Measurements from ENCODE around the gene ZNF236.

Gene ZNF236

DNA sequence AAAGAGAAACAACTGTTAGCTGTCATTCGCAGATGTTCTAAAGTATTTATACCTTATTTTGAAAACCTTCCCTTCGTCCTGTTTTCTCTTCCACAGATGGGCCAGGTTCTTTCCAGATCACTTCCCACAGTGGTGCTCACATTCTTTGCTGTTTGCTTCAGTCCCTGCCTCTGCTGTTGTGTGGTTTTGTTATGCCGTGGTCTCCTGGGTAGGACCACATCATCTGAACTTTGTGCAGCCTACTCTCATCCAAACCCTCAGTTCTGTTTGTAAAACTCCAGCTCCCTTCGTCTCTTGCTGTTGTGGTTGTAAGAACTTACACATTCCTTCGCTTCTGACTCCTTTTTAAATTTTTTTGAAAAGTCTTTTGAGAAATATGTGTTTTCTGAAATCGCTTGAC, 38.1 kb downstream of the ZNF236 start:
- no peak for DNase-seq (ENCODE audit: low read depth)

DNA sequence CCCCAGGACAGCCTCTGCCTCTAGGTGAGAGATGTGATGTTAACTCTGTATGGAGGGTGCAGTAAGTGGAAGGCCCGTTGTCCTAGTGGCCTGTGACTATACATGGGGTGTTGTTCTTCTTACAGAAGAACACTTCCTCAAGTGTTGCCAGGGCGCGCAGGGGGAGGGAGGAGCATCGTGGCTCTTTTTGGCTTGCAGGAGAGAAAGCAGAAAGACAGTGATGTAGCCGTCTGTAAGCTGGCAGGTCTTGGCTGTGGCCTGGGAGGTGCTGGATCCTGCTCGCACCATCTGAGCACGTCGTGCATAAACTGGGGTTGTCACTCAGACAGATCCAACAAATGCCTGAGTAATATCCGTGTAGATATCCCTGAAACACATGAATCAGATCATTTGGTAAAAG, 44.3 kb downstream of the ZNF236 start:
- DNase-seq (ENCODE audit: low read depth) = no peak

DNA sequence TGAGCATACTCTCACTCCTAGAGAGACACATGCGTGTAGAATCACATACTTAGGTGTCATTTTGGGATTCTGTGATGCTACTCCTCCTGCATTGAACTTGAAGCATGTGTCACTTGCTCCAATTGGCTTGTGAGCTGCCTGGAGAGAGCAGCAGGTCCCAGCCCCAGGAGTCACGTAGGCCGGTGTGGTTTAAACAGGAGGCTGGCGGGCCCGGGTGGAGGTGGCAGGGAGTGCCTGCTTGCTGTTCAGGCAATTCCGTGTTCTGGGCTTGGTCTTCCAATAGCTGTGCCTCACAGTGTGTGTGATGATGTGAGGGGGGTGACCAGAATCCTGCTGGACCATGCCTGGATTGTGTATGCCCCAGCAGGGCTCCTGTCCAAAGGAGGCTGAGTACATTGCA, 51.0 kb downstream of the ZNF236 start:
- DNase-seq (ENCODE audit: low read depth) = no peak

- DNase-seq (ENCODE audit: low read depth) = no peak
Measured at GRCh38 chr18:76873713-76874112, 51.4 kb downstream of the ZNF236 start.

DNA sequence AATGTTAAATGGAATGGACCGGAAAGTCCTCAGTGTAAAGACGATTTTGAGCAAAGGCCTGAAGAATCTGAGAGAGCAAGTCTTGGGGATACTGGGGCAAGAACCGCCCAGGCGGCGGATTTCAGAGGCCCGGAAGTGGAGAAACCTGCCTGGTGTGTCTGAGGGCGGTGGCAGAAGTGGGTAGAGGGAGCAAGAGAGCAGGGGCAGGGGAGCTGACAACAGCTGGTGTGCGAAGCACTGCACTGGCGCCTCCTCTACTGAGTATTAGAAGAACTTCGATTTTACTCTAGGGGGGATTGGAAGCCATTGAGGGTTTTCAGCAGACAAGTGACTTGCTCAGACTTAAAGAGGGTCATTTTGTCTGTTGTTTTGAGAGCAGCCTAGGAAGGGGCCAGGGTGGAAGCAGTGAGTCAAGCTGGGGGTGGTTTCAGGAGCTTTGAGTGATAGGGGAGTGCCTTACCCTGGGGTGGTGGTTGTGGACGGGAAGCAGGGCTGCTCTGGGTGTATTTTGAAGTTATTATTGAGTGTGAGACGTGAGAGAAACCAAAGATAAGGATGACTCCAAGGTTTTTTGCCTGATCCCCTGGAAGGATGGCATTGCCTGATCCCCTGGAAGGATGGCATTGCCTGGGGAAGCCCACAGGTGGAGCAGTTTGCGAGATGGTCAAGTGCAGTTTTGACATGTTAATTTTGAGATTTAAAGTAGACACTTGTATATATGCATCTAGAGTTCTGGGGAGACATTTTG, 52.5 kb downstream of the ZNF236 start:
- no peak for DNase-seq (ENCODE audit: low read depth)

- no peak for DNase-seq (ENCODE audit: low read depth)
Measured at GRCh38 chr18:76875390-76876325, 53.3 kb downstream of the ZNF236 start.

GRCh38 chr18:76878426-76878825, 56.1 kb downstream of the ZNF236 start:
- no peak for DNase-seq (ENCODE audit: low read depth)

DNA sequence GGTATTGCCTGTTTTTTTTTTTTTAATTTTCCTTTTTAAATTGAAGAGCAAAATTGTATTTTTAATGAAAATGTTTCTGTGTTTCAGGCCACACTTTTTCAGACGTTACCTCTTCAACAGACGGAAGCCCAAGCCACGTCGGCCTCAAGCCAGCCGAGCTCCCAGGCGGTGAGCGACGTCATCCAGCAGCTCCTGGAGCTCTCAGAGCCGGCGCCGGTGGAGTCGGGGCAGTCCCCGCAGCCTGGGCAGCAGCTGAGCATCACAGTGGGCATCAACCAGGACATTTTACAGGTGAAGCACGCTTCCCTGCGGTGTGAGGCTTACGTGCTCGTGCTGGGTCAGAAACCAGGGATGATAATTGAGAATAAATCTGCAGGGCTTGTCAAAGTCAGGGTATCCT, 57.7 kb downstream of the ZNF236 start:
- no peak for DNase-seq (ENCODE audit: low read depth)

DNA sequence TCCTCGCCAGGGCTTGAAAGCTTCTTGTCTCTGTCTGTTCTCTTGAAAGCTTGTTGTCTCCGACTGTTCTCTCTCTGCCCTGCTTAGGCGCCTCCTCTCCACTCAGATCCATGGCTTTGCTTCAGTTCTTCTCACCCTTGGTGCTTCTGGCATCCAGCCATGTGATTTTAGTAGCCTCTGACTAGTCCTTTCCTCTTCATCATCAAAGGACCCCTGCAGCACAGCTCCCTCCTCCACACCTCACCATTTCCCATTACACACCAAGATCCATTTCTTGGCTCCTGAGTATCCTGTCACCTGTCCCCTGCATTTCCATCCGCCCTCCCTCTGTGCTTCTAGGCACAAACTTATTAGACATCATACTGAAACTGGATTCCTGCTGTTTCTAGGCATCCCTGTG, 59.4 kb downstream of the ZNF236 start:
- DNase-seq (ENCODE audit: low read depth) = no peak

GRCh38 chr18:76882146-76882545, 59.8 kb downstream of the ZNF236 start:
- DNase-seq (ENCODE audit: low read depth) = no peak

DNA sequence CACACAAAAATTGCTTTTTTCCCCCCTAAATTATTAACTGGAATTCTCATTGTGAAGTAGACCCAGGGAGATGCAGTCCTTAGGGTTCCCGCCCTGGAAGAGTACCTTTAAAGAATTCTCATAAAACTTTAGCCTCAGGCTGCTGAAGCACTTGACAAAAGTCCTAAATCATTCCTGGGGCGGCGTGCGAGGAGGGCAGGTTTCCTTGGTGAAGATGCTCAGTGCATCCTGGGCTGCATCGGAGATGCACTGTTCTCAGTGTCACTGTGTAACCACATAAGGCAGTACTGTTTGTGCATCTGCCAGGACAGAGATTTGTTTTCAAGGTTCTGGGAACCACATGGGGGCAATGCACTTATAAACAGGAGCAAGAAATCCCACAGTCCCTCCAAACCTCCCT, 62.6 kb downstream of the ZNF236 start:
- DNase-seq (ENCODE audit: low read depth) = no peak

GRCh38 chr18:76886112-76886511, 63.8 kb downstream of the ZNF236 start:
- DNase-seq (ENCODE audit: low read depth) = no peak

DNA sequence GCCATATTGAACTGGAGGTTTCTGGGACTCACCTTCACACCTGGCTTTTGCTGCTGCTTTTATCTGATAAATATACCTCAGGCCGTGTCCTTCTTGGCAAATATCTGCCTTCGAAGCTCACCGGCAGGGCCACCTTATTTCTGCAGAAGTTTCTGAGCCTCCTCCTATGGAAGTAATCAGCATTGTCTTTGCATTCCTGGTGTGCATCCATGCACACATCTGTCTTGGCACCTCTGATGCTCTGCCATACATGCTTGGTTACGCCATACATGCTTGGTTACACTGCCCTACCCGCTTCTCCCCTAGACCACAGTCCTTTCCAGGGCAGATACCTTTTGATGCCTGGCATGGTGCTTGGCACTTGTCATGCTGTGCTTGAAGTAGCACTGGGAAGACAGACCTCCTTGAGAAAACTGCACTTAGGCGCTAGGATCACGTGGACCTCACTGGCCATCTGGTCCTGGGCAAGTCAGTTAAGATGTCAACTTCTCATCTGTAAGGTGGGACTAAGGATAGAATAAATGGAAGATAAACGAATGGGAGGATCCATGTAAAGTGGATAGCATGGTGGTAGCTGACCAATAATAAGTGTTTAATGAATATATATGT, 66.8 kb downstream of the ZNF236 start:
- DNase-seq (ENCODE audit: low read depth) = no peak

GRCh38 chr18:76892832-76893231, 70.5 kb downstream of the ZNF236 start:
- no peak for DNase-seq (ENCODE audit: low read depth)

GRCh38 chr18:76894566-76895346, 72.4 kb downstream of the ZNF236 start:
- DNase-seq (ENCODE audit: low read depth) = no peak

DNA sequence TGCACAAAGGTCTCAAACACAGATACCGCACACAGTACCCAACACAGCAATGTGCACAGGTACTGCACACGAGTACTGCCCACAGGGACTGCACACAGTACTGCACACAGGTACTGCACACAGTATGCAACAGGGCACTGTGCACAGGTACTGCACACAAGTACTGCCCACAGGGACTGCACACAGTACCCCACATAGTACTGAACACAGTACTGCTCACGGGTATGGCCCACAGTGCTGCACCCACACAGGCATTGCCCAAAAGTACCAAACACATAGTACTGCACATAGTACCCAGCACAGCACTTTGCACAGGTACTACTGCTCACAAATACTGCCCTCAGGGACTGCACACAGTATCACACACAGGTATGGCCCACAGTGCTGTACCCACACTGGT, 73.1 kb downstream of the ZNF236 start:
- DNase-seq (ENCODE audit: low read depth) = no peak

DNA sequence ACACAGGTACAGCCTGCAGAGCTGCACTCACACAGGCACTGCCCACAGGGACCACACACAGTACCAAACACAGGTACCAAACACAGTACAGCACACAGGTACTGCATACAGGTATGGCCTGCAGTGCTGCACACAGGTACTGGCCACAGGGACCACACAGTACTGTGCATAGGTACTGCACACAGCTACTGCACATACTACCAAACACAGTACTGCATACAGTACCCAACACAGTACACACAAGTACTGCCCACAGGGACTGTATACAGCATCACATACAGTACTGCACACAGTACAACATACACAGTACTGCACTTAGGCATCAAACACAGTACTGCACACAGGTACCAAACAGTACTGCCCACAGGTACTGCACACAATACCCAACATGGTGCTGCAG, 74.3 kb downstream of the ZNF236 start:
- DNase-seq (ENCODE audit: low read depth) = no peak

DNA sequence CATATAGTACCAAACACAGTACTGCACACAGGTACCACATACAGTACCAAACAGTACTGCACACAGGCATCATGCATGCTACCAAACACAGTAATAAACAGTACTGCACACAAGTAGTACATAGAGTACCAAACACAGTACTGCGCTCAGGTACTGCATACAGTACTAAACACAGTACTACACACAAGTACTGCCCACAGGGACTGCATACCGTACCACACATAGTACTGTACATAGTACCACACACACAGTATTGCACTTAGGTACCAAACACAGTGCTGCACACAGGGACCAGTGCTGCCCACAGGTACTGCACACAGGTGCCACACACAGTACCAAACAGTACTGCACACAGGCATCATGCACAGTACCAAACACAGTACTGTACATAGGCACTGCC, 74.9 kb downstream of the ZNF236 start:
- no peak for DNase-seq (ENCODE audit: low read depth)

- DNase-seq (ENCODE audit: low read depth) = no peak
Measured at GRCh38 chr18:76903386-76903785, 81.0 kb downstream of the ZNF236 start.

DNA sequence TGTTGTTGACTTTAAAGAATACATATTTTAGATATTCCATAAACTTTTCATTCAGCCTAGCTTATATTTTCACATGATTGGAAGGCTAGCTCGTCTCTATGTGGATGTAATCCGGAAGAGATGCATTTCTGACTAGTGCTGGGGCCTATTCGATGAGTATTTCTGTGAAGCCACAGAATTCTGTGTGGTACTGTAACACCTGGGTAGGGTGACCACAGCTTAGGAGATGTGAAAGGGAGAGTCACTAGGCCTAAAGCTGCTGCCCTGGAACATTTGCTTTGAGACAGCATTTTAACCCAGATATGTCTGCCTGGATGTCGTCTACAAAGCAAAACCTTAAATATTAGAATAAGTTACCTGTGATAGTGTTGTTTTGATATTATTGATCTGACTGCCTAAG, 83.5 kb downstream of the ZNF236 start:
- no peak for DNase-seq (ENCODE audit: low read depth)

GRCh38 chr18:76908277-76908676, 85.9 kb downstream of the ZNF236 start:
- DNase-seq (ENCODE audit: low read depth) = no peak

- no peak for DNase-seq (ENCODE audit: low read depth)
Measured at GRCh38 chr18:76909439-76909838, 87.1 kb downstream of the ZNF236 start.

Data from GM04503 (cell line).